K562 (cell line): ENCODE data around the gene SLC16A12. TPM values are rescaled to one million over a fixed set of nuclear protein-coding genes. Genes with fewer than 3 reads are reported as not detected.

Source experiments
- ATF6 ChIP-seq: sonication (generic); formaldehyde crosslinking; IDR thresholded peaks from 2 replicates; pipeline ENCODE4 v1.4.0; 2020; ENCODE audit warnings: mild to moderate bottlenecking, missing genetic modification reagents
- SREBF2 ChIP-seq: sonication (generic); formaldehyde crosslinking; IDR thresholded peaks from 2 replicates; pipeline ENCODE4 v1.4.0; 2020; ENCODE audit warnings: mild to moderate bottlenecking, missing genetic modification reagents
- ZNF766 ChIP-seq: fragments of 200-800 bp; sonication (Bioruptor generic); conservative IDR thresholded peaks from 2 replicates; pipeline ENCODE4 v1.6.1; 2016; ENCODE audit warnings: missing genetic modification characterization, missing compliant biosample characterization
- polyA plus RNA-seq, 8 experiments: library from polyadenylated mRNA; depleted of rRNA in 4 of 8; stranded (reverse) in 5 of 8; unstranded in 3 of 8; fragments of >200 nt; fragmentation: Nextera tagmentation in 2 of 8; fragmentation: Illumina TruSeq in 1 of 8; extraction: Ambion mirVana in 2 of 8; extraction: Trizol in 1 of 8; gene quantifications; 2 replicates each; pipeline versions ENCODE4 v1.2.1 to v1.2.3, GENCODE V29; 2011 to 2014; ENCODE audit warnings: inconsistent platforms in 1 of 8, missing spikeins in 1 of 8
- total RNA-seq, 7 experiments: library from RNA; depleted of rRNA in 6 of 7; stranded (reverse); fragments of >200 nt in 6 of 7; fragmentation: Illumina TruSeq in 2 of 7; extraction: Trizol in 2 of 7; gene quantifications; 2 replicates each; pipeline versions ENCODE4 v1.2.1 to v1.2.3, GENCODE V29; 2011 to 2021; ENCODE audit warnings: low replicate concordance in 1 of 7
- TF ChIP-seq, protein P1 (sequence below): IDR thresholded peaks from 3 replicates; pipeline ENCODE4 v1.6.1; 2011; ENCODE audit warnings: borderline replicate concordance, mild to moderate bottlenecking, moderate library complexity; ENCODE audit not compliant: insufficient read length; ENCODE audit errors: extremely low read depth

SLC16A12 gene
- total and polyA plus RNA-seq, 9 of the 15 experiments (the other 6 are each of a cell fraction or from before 2014, with no cell fraction given) = not detected

DNA sequence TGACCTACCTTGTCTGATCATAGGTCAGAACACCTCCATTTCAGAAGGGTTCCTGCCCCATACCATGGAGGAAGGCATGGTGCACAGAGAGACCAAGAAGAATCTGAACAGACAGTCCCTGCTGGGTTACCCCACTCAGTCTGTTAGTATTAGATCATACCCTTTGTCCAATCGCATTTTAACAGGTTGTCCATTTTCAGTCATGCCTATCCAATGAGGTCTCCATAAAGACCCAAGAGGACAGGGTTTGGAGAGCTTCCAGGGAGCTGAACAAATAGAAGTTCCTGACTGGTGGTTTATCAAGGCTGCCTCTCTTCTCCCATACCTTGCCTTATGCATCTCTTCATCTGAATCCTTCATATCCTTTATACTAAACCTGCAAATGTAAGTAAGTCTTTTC is 21.2 kb upstream of the SLC16A12 start (continued):
- TF ChIP-seq, protein P1, sequence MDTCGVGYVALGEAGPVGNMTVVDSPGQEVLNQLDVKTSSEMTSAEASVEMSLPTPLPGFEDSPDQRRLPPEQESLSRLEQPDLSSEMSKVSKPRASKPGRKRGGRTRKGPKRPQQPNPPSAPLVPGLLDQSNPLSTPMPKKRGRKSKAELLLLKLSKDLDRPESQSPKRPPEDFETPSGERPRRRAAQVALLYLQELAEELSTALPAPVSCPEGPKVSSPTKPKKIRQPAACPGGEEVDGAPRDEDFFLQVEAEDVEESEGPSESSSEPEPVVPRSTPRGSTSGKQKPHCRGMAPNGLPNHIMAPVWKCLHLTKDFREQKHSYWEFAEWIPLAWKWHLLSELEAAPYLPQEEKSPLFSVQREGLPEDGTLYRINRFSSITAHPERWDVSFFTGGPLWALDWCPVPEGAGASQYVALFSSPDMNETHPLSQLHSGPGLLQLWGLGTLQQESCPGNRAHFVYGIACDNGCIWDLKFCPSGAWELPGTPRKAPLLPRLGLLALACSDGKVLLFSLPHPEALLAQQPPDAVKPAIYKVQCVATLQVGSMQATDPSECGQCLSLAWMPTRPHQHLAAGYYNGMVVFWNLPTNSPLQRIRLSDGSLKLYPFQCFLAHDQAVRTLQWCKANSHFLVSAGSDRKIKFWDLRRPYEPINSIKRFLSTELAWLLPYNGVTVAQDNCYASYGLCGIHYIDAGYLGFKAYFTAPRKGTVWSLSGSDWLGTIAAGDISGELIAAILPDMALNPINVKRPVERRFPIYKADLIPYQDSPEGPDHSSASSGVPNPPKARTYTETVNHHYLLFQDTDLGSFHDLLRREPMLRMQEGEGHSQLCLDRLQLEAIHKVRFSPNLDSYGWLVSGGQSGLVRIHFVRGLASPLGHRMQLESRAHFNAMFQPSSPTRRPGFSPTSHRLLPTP = no peak
- TF ChIP-seq SREBF2 (CRISPR knock-in tag) (no peak), ZNF766 (CRISPR knock-in tag) (no peak), ATF6 (CRISPR knock-in tag) (no peak)
- TF ChIP-seq, all 486 proteins: peak for 0
